Keratinocyte (primary cell): ENCODE data around the gene RABGAP1. TPM values are rescaled to one million over a fixed set of nuclear protein-coding genes. Genes with fewer than 3 reads are reported as not detected.

Source experiments
- DNase-seq: peaks from one replicate; pipeline ENCODE4 v3.0.0-alpha.2; 2011; ENCODE audit warnings: low read depth, missing footprints, low spot score
- FAIRE-seq: peaks from 2 replicates; lab custom pipeline; 2011; peaks lifted over from hg19 to GRCh38; lab: Jason Lieb, UNC
- H2AFZ ChIP-seq: 2 replicates; pipeline ENCODE4 v1.6.0; 2012; ENCODE audit warnings: low read length, control low read depth, inconsistent platforms; ENCODE audit not compliant: control insufficient read depth
- H3K27ac ChIP-seq: 2 replicates; pipeline ENCODE4 v1.5.1; 2011; ENCODE audit warnings: low read length; ENCODE audit not compliant: control insufficient read depth, insufficient read depth
- H3K27me3 ChIP-seq: 3 replicates; pipeline ENCODE4 v1.6.0; 2011; ENCODE audit warnings: low read length; ENCODE audit not compliant: control insufficient read depth, insufficient read depth; ENCODE audit errors: extremely low read depth
- H3K36me3 ChIP-seq, 2 experiments: 2 replicates in 1 of 2; 3 replicates in 1 of 2; pipeline ENCODE4 v1.5.1; 2011; ENCODE audit warnings: low read length in 2 of 2, mild to moderate bottlenecking in 1 of 2; ENCODE audit not compliant: control insufficient read depth in 2 of 2, insufficient read depth in 2 of 2; ENCODE audit errors: extremely low read depth in 1 of 2
- H3K4me1 ChIP-seq: 3 replicates; pipeline ENCODE4 v1.5.1; 2011; ENCODE audit warnings: low read length; ENCODE audit not compliant: control insufficient read depth, insufficient read depth; ENCODE audit errors: extremely low read depth
- H3K4me2 ChIP-seq: 3 replicates; pipeline ENCODE4 v1.6.0; 2011; ENCODE audit warnings: low read depth, low read length; ENCODE audit not compliant: control insufficient read depth, insufficient read depth; ENCODE audit errors: extremely low read depth
- H3K4me3 ChIP-seq, 3 experiments: fragments of 200-600 bp in 1 of 3; sonication (generic) in 1 of 3; 2 replicates in 2 of 3; 3 replicates in 1 of 3; pipeline ENCODE4 v1.5.1; 2011 to 2016; ENCODE audit warnings: low read length in 3 of 3, mild to moderate bottlenecking in 3 of 3, control low read depth in 2 of 3, inconsistent platforms in 1 of 3, low read depth in 1 of 3, mixed read lengths in 1 of 3, mixed run types in 1 of 3, moderate library complexity in 1 of 3; ENCODE audit not compliant: control insufficient read depth in 2 of 3, insufficient read depth in 2 of 3; ENCODE audit errors: extremely low read depth in 1 of 3
- H3K79me2 ChIP-seq: 2 replicates; pipeline ENCODE4 v1.6.0; 2012; ENCODE audit warnings: low read length; ENCODE audit not compliant: control insufficient read depth, insufficient read depth
- H3K9ac ChIP-seq: 3 replicates; pipeline ENCODE4 v1.6.0; 2011; ENCODE audit warnings: low read length; ENCODE audit not compliant: control insufficient read depth, insufficient read depth; ENCODE audit errors: extremely low read depth
- H3K9me1 ChIP-seq: 3 replicates; pipeline ENCODE4 v1.6.0; 2011; ENCODE audit warnings: low read length; ENCODE audit not compliant: control insufficient read depth, insufficient read depth; ENCODE audit errors: extremely low read depth
- H3K9me3 ChIP-seq: 2 replicates; pipeline ENCODE4 v1.5.1; 2012; ENCODE audit warnings: low read depth, low read length; ENCODE audit not compliant: control insufficient read depth
- H4K20me1 ChIP-seq: 3 replicates; pipeline ENCODE4 v1.6.0; 2011; ENCODE audit warnings: low read length; ENCODE audit not compliant: control insufficient read depth, insufficient read depth; ENCODE audit errors: extremely low read depth
- EZH2 ChIP-seq: IDR thresholded peaks from one replicate; pipeline ENCODE4 v1.6.1; 2012; ENCODE audit warnings: inconsistent platforms, mild to moderate bottlenecking, low read length, moderate library complexity
- dilution Hi-C: fragments of 300-500 bp; cut with MboI; formaldehyde crosslinking; loops from one replicate; pipeline ENCODE4 v1.7.0; 2020; ENCODE audit warnings: low sequenced_read_pairs; ENCODE audit not compliant: extremely low pct_ligation_motif_present
- polyA plus RNA-seq, 5 experiments: library from polyadenylated mRNA; depleted of rRNA in 3 of 5; stranded (reverse) in 3 of 5; stranded (forward) in 1 of 5; unstranded in 1 of 5; fragments of >200 nt; gene quantifications; 1 replicate in 1 of 5; 2 replicates in 3 of 5; 3 replicates in 1 of 5; pipeline versions ENCODE4 v1.2.1 to v1.2.3, GENCODE V29; 2011 to 2012; ENCODE audit warnings: missing spikeins in 2 of 5, low read depth in 1 of 5, low replicate concordance in 1 of 5
- TF ChIP-seq, protein P1 (sequence below), 3 experiments: IDR thresholded peaks in 1 of 3; conservative IDR thresholded peaks in 1 of 3; optimal IDR thresholded peaks in 1 of 3; 2 replicates in 2 of 3; 3 replicates in 1 of 3; pipeline versions ENCODE3 to v1.5.1; 2011; ENCODE audit warnings: low read length in 3 of 3, mild to moderate bottlenecking in 3 of 3, moderate library complexity in 2 of 3, control low read depth in 1 of 3, inconsistent platforms in 1 of 3; ENCODE audit not compliant: insufficient read depth in 2 of 3; ENCODE audit errors: extremely low read depth in 1 of 3

RABGAP1 gene
- polyA plus RNA-seq, 1 donor (not counting 4 experiments of a cell fraction or from before 2014, with no cell fraction given) = 40.6 TPM

DNA sequence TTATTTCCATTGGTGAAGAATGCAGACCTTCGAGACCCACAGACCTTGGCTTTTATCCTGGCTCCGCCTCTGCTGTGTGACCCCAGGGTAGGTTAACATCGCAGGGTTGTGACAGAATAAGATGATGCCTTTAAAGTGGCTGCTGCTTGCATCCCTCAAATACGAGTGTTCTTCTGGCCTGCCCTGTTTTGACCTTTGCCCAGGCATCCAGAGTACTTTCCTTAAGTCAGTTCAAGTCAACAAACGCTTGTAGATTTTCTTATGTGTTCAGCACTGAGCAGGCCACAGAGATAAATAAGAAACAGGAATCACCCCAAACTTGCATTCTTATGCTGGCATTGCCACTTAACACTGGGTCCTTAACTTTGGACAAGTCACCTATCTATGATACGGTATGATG, 142.9 kb downstream of the RABGAP1 start:
- Histone ChIP-seq H3K9me1 (no peaks in the 10 kb centered on the region), H2AFZ (no peak overlapping the region), H3K4me2 (no peak overlapping the region), H3K27me3 (no peaks in the 10 kb centered on the region), H3K36me3 (peaks cover 12 to 21% of the 10 kb centered on the region in 2 experiments), H3K27ac (no peak overlapping the region), H4K20me1 (no peaks in the 10 kb centered on the region), H3K4me1 (no peaks in the 10 kb centered on the region), H3K4me3 (no peak overlapping the region), H3K79me2 (no peaks in the 10 kb centered on the region), H3K9ac (no peak overlapping the region), H3K9me3 (no peaks in the 10 kb centered on the region)
- no peak for DNase-seq
- dilution Hi-C loops = no loop called here
- FAIRE-seq = no peak
- TF ChIP-seq, protein P1, sequence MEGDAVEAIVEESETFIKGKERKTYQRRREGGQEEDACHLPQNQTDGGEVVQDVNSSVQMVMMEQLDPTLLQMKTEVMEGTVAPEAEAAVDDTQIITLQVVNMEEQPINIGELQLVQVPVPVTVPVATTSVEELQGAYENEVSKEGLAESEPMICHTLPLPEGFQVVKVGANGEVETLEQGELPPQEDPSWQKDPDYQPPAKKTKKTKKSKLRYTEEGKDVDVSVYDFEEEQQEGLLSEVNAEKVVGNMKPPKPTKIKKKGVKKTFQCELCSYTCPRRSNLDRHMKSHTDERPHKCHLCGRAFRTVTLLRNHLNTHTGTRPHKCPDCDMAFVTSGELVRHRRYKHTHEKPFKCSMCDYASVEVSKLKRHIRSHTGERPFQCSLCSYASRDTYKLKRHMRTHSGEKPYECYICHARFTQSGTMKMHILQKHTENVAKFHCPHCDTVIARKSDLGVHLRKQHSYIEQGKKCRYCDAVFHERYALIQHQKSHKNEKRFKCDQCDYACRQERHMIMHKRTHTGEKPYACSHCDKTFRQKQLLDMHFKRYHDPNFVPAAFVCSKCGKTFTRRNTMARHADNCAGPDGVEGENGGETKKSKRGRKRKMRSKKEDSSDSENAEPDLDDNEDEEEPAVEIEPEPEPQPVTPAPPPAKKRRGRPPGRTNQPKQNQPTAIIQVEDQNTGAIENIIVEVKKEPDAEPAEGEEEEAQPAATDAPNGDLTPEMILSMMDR (optimal IDR thresholded peaks at IDR 0.05 in 1 of 3, IDR thresholded peaks at IDR 0.05 in 1 of 3, conservative IDR thresholded peaks at IDR 0.05 in 1 of 3; ENCODE audit: extremely low read depth in 1 of 3, insufficient read depth in 2 of 3, low read length in 3 of 3) = no peak
- no peak for TF ChIP-seq EZH2

DNA sequence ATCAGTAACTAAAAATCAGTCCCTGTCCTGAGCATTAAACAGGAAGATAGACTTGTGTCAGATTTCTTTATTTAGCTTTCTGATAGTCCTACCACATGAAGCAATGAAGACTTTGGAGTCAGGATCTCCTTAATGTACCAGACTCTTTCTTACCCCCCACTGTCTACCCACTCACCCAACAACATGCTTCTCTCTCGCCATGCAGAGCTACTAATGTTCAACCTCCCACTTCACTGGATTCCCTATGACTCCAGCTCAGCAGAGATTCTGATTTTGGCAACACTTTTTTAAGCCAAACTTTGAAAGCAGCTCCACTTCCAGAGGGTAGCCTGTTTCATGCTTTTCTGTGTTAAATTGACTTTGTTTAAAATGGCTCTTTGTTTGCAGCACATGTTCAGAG, 143.4 kb downstream of the RABGAP1 start:
- H3K4me2 ChIP-seq = no peak overlapping the region
- dilution Hi-C loops = no loop called here
- H3K79me2 ChIP-seq = no peaks in the 10 kb centered on the region
- H3K9me3 ChIP-seq = no peaks in the 10 kb centered on the region
- no peak overlapping the region for H3K27ac ChIP-seq
- H3K9me1 ChIP-seq = no peaks in the 10 kb centered on the region
- no peak overlapping the region for H3K9ac ChIP-seq
- no peak overlapping the region for H2AFZ ChIP-seq
- no peaks in the 10 kb centered on the region for H4K20me1 ChIP-seq
- TF ChIP-seq, protein P1 (optimal IDR thresholded peaks at IDR 0.05 in 1 of 3, IDR thresholded peaks at IDR 0.05 in 1 of 3, conservative IDR thresholded peaks at IDR 0.05 in 1 of 3; ENCODE audit: extremely low read depth in 1 of 3, insufficient read depth in 2 of 3, low read length in 3 of 3) = no peak
- peaks cover 15 to 21% of the 10 kb centered on the region in 2 experiments for H3K36me3 ChIP-seq
- no peaks in the 10 kb centered on the region for H3K27me3 ChIP-seq
- no peak for FAIRE-seq
- no peaks in the 10 kb centered on the region for H3K4me1 ChIP-seq
- no peak overlapping the region for H3K4me3 ChIP-seq
- DNase-seq = no peak
